Colonic mucosa (tissue), 4 donors: Measurements from ENCODE around the gene EML1. TPM values are rescaled to one million over a fixed set of nuclear protein-coding genes. Genes with fewer than 3 reads are reported as not detected.

Experiments
- DNase-seq: peaks from one replicate; pipeline ENCODE4 v3.0.0-alpha.2; 2020
- H3K27ac ChIP-seq: fragments of 200-600 bp; one replicate; pipeline ENCODE4 v1.8.0; 2021
- H3K27me3 ChIP-seq: fragments of 200-600 bp; one replicate; pipeline ENCODE4 v1.8.0; 2021
- H3K36me3 ChIP-seq: fragments of 200-600 bp; one replicate; pipeline ENCODE4 v1.8.0; 2021
- H3K4me1 ChIP-seq: fragments of 200-600 bp; one replicate; pipeline ENCODE4 v1.8.0; 2021; ENCODE audit warnings: mild to moderate bottlenecking
- H3K4me3 ChIP-seq: fragments of 200-600 bp; one replicate; pipeline ENCODE4 v1.8.0; 2021
- H3K9ac ChIP-seq, 2 donors: one replicate each; pipeline ENCODE4 v1.7.0; 2013; ENCODE audit warnings: control low read depth in 2 of 2, low read depth in 2 of 2, low read length in 2 of 2
- H3K9me3 ChIP-seq: fragments of 200-600 bp; one replicate; pipeline ENCODE4 v1.8.0; 2021
- intact Hi-C: fragments of 100-400 bp; cut with DNase I; formaldehyde crosslinking; loops from one replicate; pipeline ENCODE4 v1.14.1; 2022
- total RNA-seq, 2 donors: library from RNA; stranded (reverse); fragmentation: NEBNext Ultra II Directional in 1 of 2; extraction: Animal tissue kit (Norgen Biotek cat#: 25700) in 1 of 2; gene quantifications; one replicate each; pipeline ENCODE4 v1.2.1, GENCODE V29; 2021
- TF ChIP-seq, protein P1 (sequence below): fragments of 200-600 bp; IDR thresholded peaks from one replicate; pipeline ENCODE4 v1.8.0; 2022; ENCODE audit warnings: antibody characterized with exemption, mild to moderate bottlenecking
- donor health status: healthy.
- donor health status: DM: no; HTN: no; CAD: no.
- donor health status: DM: no; HTN: no; CAD: no.

EML1 gene
- total RNA-seq, 2 donors from 2014 or later: 3.6 to 14.2 TPM

GRCh38 chr14:99815696-99816095 lies 22.5 kb downstream of the EML1 start:
- TF ChIP-seq, protein P1, sequence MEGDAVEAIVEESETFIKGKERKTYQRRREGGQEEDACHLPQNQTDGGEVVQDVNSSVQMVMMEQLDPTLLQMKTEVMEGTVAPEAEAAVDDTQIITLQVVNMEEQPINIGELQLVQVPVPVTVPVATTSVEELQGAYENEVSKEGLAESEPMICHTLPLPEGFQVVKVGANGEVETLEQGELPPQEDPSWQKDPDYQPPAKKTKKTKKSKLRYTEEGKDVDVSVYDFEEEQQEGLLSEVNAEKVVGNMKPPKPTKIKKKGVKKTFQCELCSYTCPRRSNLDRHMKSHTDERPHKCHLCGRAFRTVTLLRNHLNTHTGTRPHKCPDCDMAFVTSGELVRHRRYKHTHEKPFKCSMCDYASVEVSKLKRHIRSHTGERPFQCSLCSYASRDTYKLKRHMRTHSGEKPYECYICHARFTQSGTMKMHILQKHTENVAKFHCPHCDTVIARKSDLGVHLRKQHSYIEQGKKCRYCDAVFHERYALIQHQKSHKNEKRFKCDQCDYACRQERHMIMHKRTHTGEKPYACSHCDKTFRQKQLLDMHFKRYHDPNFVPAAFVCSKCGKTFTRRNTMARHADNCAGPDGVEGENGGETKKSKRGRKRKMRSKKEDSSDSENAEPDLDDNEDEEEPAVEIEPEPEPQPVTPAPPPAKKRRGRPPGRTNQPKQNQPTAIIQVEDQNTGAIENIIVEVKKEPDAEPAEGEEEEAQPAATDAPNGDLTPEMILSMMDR: no peak
- H3K4me3 ChIP-seq: no peak overlapping the region
- DNase-seq: no peak
- no peak overlapping the region for H3K9ac ChIP-seq
- intact Hi-C loops: no loop called here
- no peaks in the 10 kb centered on the region for H3K36me3 ChIP-seq
- no peaks in the 10 kb centered on the region for H3K27me3 ChIP-seq
- no peak overlapping the region for H3K27ac ChIP-seq
- no peaks in the 10 kb centered on the region for H3K4me1 ChIP-seq
- H3K9me3 ChIP-seq: no peaks in the 10 kb centered on the region

GRCh38 chr14:99816217-99816616 lies 23.0 kb downstream of the EML1 start:
- DNase-seq: no peak
- TF ChIP-seq, protein P1: no peak
- Histone ChIP-seq H3K4me1 (no peaks in the 10 kb centered on the region), H3K27ac (no peak overlapping the region), H3K36me3 (no peaks in the 10 kb centered on the region), H3K9ac (no peak overlapping the region), H3K27me3 (no peaks in the 10 kb centered on the region), H3K4me3 (no peak overlapping the region), H3K9me3 (no peaks in the 10 kb centered on the region)
- intact Hi-C loops: no loop called here

DNA sequence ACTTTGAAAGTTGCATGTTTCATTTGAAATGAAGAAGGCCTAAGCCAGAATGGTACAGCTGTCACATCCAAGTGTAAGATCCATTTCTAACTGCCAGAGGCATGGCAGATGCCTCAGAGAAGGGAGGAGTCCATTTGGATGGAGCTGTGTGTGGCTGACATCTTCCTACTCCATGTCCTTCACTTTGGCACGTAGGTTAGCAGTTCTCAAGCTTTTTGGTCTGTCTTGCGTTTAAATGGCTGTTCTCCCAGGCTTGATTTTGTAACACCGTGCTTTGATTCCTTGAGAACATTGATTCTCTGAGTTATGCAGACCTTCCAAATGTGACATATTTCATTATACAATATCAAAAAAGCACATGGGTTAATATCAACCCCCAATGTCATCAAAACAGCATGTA lies 23.4 kb downstream of the EML1 start:
- intact Hi-C loops: no loop called here
- Histone ChIP-seq H3K27me3 (no peaks in the 10 kb centered on the region), H3K4me3 (no peak overlapping the region), H3K9me3 (no peaks in the 10 kb centered on the region), H3K9ac (no peak overlapping the region), H3K36me3 (no peaks in the 10 kb centered on the region), H3K27ac (no peak overlapping the region), H3K4me1 (no peaks in the 10 kb centered on the region)
- no peak for DNase-seq
- TF ChIP-seq, protein P1: no peak

GRCh38 chr14:99817331-99817730 lies 24.1 kb downstream of the EML1 start:
- no peak overlapping the region for H3K27ac ChIP-seq
- TF ChIP-seq, protein P1: no peak
- no peaks in the 10 kb centered on the region for H3K4me1 ChIP-seq
- H3K4me3 ChIP-seq: no peak overlapping the region
- no peak overlapping the region for H3K9ac ChIP-seq
- H3K9me3 ChIP-seq: no peaks in the 10 kb centered on the region
- H3K27me3 ChIP-seq: no peaks in the 10 kb centered on the region
- DNase-seq: no peak
- intact Hi-C loops: no loop called here
- H3K36me3 ChIP-seq: no peaks in the 10 kb centered on the region

DNA sequence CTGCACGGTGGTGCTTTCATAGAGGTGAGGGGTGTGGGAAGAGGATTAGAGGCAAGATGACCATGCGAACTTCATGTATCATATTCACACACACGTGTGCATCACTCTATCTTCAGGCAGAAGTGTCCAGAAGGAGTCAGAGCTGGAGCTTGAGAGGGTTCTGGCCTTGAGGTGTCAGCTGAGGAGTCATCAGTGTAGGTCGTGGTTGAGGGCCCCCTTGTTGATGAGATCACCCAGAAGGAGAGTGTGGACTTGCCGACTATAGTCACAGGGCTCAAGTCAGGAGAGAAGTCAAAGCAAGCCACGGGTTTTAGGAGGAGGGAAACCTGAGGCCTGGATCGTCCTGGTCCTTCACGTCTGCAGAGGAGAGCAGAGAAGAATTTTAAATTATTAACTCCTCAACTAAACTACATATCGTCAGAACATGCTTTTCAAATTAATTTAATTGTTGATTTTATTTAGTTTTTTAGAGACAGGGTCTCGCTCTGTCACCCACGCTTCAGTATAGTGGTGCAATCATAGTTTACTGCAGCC lies 25.4 kb downstream of the EML1 start:
- no peak overlapping the region for H3K4me3 ChIP-seq
- no peak overlapping the region for H3K9ac ChIP-seq
- no peaks in the 10 kb centered on the region for H3K36me3 ChIP-seq
- TF ChIP-seq, protein P1: no peak
- intact Hi-C loops: no loop called here
- no peaks in the 10 kb centered on the region for H3K4me1 ChIP-seq
- no peaks in the 10 kb centered on the region for H3K9me3 ChIP-seq
- no peak for DNase-seq
- H3K27me3 ChIP-seq: no peaks in the 10 kb centered on the region
- H3K27ac ChIP-seq: no peak overlapping the region
